BLaER1 treated with 17β-estradiol and CSF1 and Interleukin-3, amounts not matched to agents 10 nM and 100 nM (cell line): ENCODE results near the gene NPC1L1.
A peak's percentile ranks its signal among the peaks of the same experiment; 100 is the strongest.

ENCODE experiments used
- H3K27ac ChIP-seq, 11 experiments: shearing (Covaris generic); formaldehyde crosslinking; 2 replicates each; pipeline ENCODE4 v1.8.1; 2022
- H3K27me3 ChIP-seq, 11 experiments: shearing (Covaris generic); formaldehyde crosslinking; 2 replicates each; pipeline ENCODE4 v1.8.1; 2022
- H3K36me3 ChIP-seq, 11 experiments: shearing (Covaris generic); formaldehyde crosslinking; 2 replicates each; pipeline ENCODE4 v1.8.1; 2022
- H3K4me1 ChIP-seq, 10 experiments: shearing (Covaris generic); formaldehyde crosslinking; 2 replicates each; pipeline ENCODE4 v1.8.1; 2022
- H3K4me2 ChIP-seq, 11 experiments: shearing (Covaris generic); formaldehyde crosslinking; 2 replicates each; pipeline ENCODE4 v1.8.1; 2022
- H3K4me3 ChIP-seq, 10 experiments: shearing (Covaris generic); formaldehyde crosslinking; 2 replicates each; pipeline ENCODE4 v1.8.1; 2022
- H3K9ac ChIP-seq, 11 experiments: shearing (Covaris generic); formaldehyde crosslinking; 2 replicates each; pipeline ENCODE4 v1.8.1; 2022
- H3K9me3 ChIP-seq, 11 experiments: shearing (Covaris generic); formaldehyde crosslinking; replicated peaks in 1 of 11; 2 replicates each; pipeline ENCODE4 v1.8.1; 2022
- H4K20me1 ChIP-seq, 11 experiments: shearing (Covaris generic); formaldehyde crosslinking; 2 replicates each; pipeline ENCODE4 v1.8.1; 2022
- Cebpa-rat ChIP-seq, 11 experiments: shearing (Covaris generic); IDR thresholded peaks; 2 replicates each; pipeline ENCODE4 v1.8.1; 2022

NPC1L1 gene

GRCh38 chr7:44486001-44486400 lies 55.1 kb downstream of the NPC1L1 start:
- Histone ChIP-seq H3K36me3 (peaks cover 37 to 64% (median 52%) of the 10 kb centered on the region in 11 experiments), H3K9me3 (peaks cover 17 to 32% (median 30%) of the 10 kb centered on the region in 11 experiments), H3K4me1 (peaks cover 51 to 61% (median 55%) of the 10 kb centered on the region in 10 experiments), H3K9ac (no peak overlapping the region), H3K4me2 (peak overlapping the region; percentile 54 to 95 (median 89)), H3K4me3 (no peak overlapping the region), H3K27ac (peak overlapping the region in 2 of 11 experiments; percentile 6 to 42; a peak in 2 of 22 replicates), H4K20me1 (peaks cover 0 to 34% (median 0%) of the 10 kb centered on the region in 11 experiments; a peak in 8 of 22 replicates), H3K27me3 (no peaks in the 10 kb centered on the region)
- TF ChIP-seq Cebpa-rat (IDR thresholded peaks at IDR 0.05), result no peak

GRCh38 chr7:44484482-44485313 lies 56.4 kb downstream of the NPC1L1 start:
- no peak overlapping the region for H3K9ac ChIP-seq
- H4K20me1 ChIP-seq, result peaks cover 0 to 34% (median 0%) of the 10 kb centered on the region in 11 experiments; a peak in 8 of 22 replicates
- peak overlapping the region; percentile 54 to 95 (median 89) for H3K4me2 ChIP-seq
- H3K4me1 ChIP-seq, result peaks cover 51 to 61% (median 54%) of the 10 kb centered on the region in 10 experiments
- peak overlapping the region in 4 of 10 experiments; percentile 3 to 29 (median 13); a peak in 1 of 20 replicates for H3K4me3 ChIP-seq
- H3K27me3 ChIP-seq, result no peaks in the 10 kb centered on the region
- TF ChIP-seq Cebpa-rat (IDR thresholded peaks at IDR 0.05), result peak in 5 of 11 experiments; percentile 11 to 59 (median 43); a peak in 5 of 22 replicates
- peak overlapping the region in 8 of 11 experiments; percentile 6 to 45 (median 16); a peak in 10 of 22 replicates for H3K27ac ChIP-seq
- H3K36me3 ChIP-seq, result peaks cover 50 to 77% (median 63%) of the 10 kb centered on the region in 11 experiments
- H3K9me3 ChIP-seq, result peaks cover 17 to 32% (median 30%) of the 10 kb centered on the region in 11 experiments

GRCh38 chr7:44482502-44483485 lies 58.3 kb downstream of the NPC1L1 start:
- no peak overlapping the region for H3K4me2 ChIP-seq
- no peak for TF ChIP-seq Cebpa-rat (IDR thresholded peaks at IDR 0.05)
- H3K4me1 ChIP-seq, result peaks cover 33 to 42% (median 36%) of the 10 kb centered on the region in 10 experiments
- no peak overlapping the region for H3K27ac ChIP-seq
- peaks cover 0 to 45% (median 10%) of the 10 kb centered on the region in 11 experiments; a peak in 16 of 22 replicates for H4K20me1 ChIP-seq
- peaks cover 26 to 35% (median 30%) of the 10 kb centered on the region in 11 experiments for H3K9me3 ChIP-seq
- peak overlapping the region in 1 of 10 experiments; percentile 6; a peak in 1 of 20 replicates for H3K4me3 ChIP-seq
- H3K36me3 ChIP-seq, result peaks cover 69 to 96% (median 82%) of the 10 kb centered on the region in 11 experiments
- H3K27me3 ChIP-seq, result no peaks in the 10 kb centered on the region
- H3K9ac ChIP-seq, result no peak overlapping the region

- Histone ChIP-seq H4K20me1 (peaks cover 36 to 75% (median 51%) of the 10 kb centered on the region in 11 experiments; a peak in 21 of 22 replicates), H3K36me3 (peaks cover 87 to 98% (median 95%) of the 10 kb centered on the region in 11 experiments), H3K4me3 (no peak overlapping the region), H3K27ac (no peak overlapping the region), H3K4me1 (peaks cover 0 to 11% (median 6%) of the 10 kb centered on the region in 10 experiments; a peak in 4 of 20 replicates), H3K4me2 (no peak overlapping the region), H3K27me3 (no peaks in the 10 kb centered on the region), H3K9me3 (peaks cover 8 to 20% (median 9%) of the 10 kb centered on the region in 11 experiments), H3K9ac (no peak overlapping the region)
- TF ChIP-seq Cebpa-rat (IDR thresholded peaks at IDR 0.05), result no peak
Measured at GRCh38 chr7:44477938-44478337, 63.2 kb downstream of the NPC1L1 start.

- H3K9ac ChIP-seq, result no peak overlapping the region
- peaks cover 0 to 11% (median 6%) of the 10 kb centered on the region in 10 experiments; a peak in 4 of 20 replicates for H3K4me1 ChIP-seq
- no peak overlapping the region for H3K27ac ChIP-seq
- peaks cover 1 to 13% (median 3%) of the 10 kb centered on the region in 11 experiments; a peak in 18 of 22 replicates for H3K9me3 ChIP-seq
- H3K4me2 ChIP-seq, result no peak overlapping the region
- H4K20me1 ChIP-seq, result peaks cover 42 to 79% (median 55%) of the 10 kb centered on the region in 11 experiments; a peak in 21 of 22 replicates
- H3K4me3 ChIP-seq, result no peak overlapping the region
- H3K36me3 ChIP-seq, result peaks cover 87 to 97% (median 94%) of the 10 kb centered on the region in 11 experiments
- H3K27me3 ChIP-seq, result no peaks in the 10 kb centered on the region
- no peak for TF ChIP-seq Cebpa-rat (IDR thresholded peaks at IDR 0.05)
Measured at GRCh38 chr7:44477063-44477830, 63.9 kb downstream of the NPC1L1 start.

GRCh38 chr7:44476313-44476712 lies 64.8 kb downstream of the NPC1L1 start:
- Histone ChIP-seq H3K27me3 (no peaks in the 10 kb centered on the region), H3K36me3 (peaks cover 85 to 97% (median 91%) of the 10 kb centered on the region in 11 experiments), H3K4me3 (no peak overlapping the region), H4K20me1 (peaks cover 49 to 79% (median 62%) of the 10 kb centered on the region in 11 experiments; a peak in 21 of 22 replicates), H3K27ac (peak overlapping the region in 1 of 11 experiments; percentile 2; a peak in 1 of 22 replicates), H3K9ac (peak overlapping the region in 2 of 11 experiments; percentile 31 to 39; a peak in 2 of 22 replicates), H3K9me3 (peaks cover 0 to 12% (median 0%) of the 10 kb centered on the region in 11 experiments; a peak in 9 of 22 replicates), H3K4me2 (no peak overlapping the region), H3K4me1 (peaks cover 0 to 11% (median 6%) of the 10 kb centered on the region in 10 experiments; a peak in 4 of 20 replicates)
- TF ChIP-seq Cebpa-rat (IDR thresholded peaks at IDR 0.05), result no peak

GRCh38 chr7:44473295-44473694 lies 67.8 kb downstream of the NPC1L1 start:
- H3K4me3 ChIP-seq, result no peak overlapping the region
- peaks cover 84 to 97% (median 93%) of the 10 kb centered on the region in 11 experiments for H3K36me3 ChIP-seq
- no peak overlapping the region for H3K4me2 ChIP-seq
- peaks cover 0 to 15% (median 7%) of the 10 kb centered on the region in 10 experiments; a peak in 5 of 20 replicates for H3K4me1 ChIP-seq
- H3K27me3 ChIP-seq, result no peaks in the 10 kb centered on the region
- no peaks in the 10 kb centered on the region for H3K9me3 ChIP-seq
- H3K9ac ChIP-seq, result no peak overlapping the region
- H3K27ac ChIP-seq, result no peak overlapping the region
- peaks cover 68 to 100% (median 87%) of the 10 kb centered on the region in 11 experiments; a peak in 21 of 22 replicates for H4K20me1 ChIP-seq
- TF ChIP-seq Cebpa-rat (IDR thresholded peaks at IDR 0.05), result no peak
